Measurements from ENCODE around the gene SYNPO2.
"Not testable (repeated sequence)": the region's sequence is repeated elsewhere in the genome, so short reads cannot be mapped to it uniquely, and the experiment has no call there.

The SYNPO2 gene

DNA sequence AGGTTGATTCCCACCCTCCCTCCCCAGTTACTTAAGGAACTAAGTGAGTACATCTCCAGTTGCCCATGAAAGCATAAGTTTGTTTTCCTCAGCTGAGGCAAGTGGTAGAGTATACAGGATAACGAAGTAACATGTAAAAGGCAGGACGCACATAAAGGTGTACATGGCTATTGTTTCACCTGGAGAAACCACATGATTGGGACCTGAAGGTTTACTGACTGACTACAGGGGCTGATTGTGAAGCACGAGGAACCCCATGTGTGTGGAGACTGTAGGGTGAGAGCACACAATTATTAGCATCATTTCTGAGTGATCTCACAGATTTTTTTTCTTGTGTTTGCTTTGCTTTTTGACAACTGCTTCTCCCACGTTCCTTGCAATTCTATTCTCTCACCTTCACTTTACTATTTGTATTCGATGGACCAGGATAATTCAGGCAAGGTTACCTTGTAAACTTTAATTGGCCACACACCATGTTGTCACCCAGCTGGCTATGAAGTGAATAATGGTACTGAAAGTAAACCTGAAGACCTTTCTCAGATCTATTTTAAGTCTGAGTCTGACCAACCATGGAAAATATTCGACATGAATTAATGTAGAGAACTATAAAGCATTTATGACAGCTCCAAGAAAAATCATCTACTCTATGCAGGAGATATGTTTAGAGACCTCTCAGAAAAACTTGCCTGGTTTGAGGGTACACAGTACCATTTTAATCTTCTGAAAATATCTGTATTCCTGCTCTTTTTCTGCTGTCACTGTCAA, 144.4 kb downstream of the SYNPO2 start:
- no peak for DNase-seq (ENCODE audit: low spot score)

DNA sequence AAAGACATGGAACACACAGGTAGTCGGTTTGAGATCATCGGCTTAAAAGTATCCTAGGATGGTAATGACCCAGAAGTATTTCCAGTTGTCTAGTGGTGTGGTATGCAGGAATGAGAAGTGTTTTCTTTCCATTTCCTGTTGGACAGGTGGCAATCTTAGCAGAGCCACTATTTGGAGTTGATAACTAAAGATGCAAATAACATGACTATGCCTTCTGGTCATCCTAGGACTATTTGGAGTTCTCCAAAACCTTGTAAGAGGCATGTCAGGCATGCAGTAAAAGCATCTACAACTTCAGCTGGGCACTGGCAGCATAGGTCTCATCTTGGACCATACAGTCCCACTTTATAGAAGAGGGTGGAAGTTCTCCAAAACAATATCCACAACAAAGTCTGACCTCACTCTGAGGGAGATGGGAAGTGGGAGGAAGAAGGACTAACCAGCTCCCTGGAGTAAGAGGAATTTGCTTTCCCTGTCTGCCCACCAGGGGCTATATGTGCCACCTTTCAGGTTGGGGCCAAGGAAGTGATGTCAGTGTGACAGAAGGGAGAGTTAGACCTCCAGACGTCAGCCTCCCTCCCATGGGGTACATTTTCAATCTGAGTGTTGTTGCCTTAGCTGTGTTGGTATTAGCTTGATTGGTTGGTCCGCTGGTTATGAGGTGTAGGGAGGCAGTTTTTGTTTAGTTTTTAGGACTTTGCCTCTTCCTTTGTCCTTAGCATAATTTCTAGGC, 145.8 kb downstream of the SYNPO2 start:
- no peak for DNase-seq (ENCODE audit: low spot score)

DNA sequence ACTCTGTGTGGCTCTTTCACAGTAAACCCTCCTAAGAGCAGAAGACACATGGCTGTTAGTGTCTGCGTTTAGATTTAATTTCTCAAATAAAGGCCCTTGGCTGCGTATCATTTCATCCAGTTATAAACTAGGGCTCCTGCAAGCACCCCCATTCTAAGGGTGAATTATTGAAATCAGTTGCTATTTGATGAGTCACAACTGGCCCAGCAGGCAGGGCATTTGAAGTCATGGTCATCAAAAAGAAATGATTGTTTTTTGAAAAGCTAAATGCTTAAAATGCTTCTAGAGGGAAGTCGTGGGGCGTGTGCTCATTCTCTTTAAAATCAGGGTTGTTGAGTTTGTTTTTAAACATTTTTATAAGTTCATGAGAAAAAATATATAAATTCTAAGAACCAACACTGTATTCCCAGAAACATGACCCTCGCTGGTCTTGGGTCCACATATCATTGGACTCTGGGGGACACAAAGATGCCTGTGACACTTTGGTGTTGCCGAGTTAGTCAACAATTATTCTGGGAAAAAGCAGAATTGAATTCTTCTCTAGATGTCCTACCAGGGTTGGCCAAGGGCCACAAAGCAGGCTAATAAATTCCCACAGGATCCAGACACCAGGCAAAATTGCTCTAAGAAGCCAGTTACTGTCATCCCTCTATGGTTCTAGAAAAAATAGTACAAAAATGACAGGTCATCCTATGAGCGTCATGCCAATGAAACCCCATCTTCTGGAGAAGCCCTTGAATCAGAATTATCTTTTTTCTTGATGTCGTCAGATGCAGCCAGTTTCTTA, 147.5 kb downstream of the SYNPO2 start:
- no peak for DNase-seq (ENCODE audit: low spot score)

DNA sequence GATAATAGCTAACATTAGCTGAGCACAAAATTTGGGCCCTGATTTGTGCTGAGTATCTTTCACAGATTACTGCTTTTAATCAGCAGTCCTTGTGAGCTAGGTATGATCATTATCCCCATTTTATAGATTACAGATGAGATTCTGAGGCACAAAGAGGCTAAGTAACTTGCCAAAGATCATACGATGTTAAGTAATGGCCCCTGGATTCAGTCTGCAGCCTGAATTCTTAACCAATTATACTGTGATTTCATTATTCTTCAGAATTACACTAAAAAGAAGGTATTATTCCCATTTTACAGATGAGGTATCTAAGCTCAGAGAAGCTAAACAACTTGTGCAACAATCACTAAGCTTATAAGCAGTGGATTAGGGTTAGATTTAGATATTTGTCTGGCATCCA, 149.1 kb downstream of the SYNPO2 start:
- no peak for DNase-seq (ENCODE audit: low spot score)

DNA sequence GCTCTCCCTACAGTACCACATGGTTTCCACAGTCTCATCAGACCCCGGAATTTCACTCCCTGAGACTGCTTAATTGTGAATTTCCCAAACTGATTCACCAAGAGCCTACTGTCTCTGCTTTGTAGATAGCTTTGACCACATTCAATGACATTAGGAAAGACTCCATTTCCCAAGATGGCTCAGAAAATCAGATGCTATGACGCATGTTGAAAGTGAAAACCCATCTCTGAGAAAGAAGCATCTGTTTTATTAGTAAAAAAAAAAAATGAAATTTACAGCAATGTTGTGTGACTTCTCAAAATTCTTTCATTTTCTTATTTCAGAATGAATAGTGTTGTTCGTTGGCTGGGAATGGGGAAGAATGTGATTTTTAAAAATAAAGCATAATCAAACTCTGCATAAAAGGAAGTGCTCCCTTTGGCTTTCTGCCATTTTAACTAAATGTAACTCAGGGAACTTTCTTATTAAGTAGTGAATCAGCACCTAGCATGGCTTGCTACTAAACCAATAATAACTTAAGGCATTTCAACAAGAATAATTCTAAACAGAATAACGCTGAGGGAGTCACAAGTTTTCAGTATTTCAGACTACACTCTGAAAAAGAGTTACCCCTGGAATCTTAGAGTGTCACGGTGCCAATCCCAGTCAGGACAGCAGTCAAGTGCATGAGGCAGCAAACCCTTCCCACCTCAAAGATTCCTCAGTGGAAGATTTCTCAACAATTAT, 149.6 kb downstream of the SYNPO2 start:
- no peak for DNase-seq (ENCODE audit: low spot score)

DNA sequence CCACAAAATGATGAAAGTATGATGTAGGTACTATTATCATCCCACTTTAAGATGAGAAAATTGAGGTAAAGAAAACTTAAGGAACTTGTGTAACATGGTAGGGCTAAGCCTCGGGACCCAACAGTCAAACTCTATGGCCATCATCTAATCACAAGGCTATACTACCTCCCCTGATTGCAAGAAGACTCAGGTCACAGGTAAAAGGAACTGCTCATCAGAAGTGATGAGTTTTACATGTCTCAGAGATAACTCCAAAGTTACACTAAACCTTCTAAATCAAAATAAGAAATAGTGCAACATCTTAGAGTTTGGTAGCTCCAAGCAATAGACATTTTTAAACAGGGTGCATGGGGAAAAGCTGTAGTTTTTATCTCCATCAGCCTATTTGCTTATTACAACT, 150.5 kb downstream of the SYNPO2 start:
- no peak for DNase-seq (ENCODE audit: low spot score)

DNA sequence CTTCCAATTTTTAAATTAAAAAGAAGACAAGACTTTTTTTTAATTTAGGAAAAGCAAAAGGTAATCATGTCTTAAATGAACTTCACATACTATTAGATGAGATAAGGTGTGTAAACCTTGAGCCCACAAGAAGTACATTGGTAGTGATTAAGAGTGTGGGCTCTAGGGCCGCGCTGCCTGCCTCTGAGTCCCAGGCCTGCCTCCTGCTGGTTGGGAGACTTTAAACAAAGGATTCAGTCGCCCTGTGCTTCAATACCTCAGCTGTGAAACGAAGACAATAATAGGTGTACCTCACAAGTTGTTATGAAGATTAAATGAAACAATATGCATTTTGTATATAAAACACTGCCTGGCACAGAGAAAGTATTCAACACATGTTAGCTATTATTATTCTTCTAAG, 151.1 kb downstream of the SYNPO2 start:
- DNase-seq (ENCODE audit: low spot score) = no peak

DNA sequence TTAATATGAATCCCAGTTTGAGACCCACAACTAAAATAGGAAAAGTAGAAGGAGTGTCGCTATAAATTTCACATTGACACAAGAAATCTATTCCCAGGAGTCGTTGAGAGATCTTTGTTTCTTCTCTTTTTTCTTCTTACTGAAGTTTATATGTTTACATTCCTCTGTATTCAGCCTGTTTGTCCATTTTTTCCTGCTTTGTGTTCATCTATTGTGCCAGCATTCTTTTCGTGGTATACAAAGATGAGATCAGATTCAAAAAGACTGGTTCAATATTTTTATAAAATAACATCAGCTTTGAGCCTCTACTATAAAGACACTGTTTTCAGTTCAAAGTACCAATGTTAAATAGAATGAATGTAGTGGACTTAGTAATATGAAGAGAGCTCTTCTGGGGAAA, 151.6 kb downstream of the SYNPO2 start:
- no peak for DNase-seq (ENCODE audit: low spot score)

DNA sequence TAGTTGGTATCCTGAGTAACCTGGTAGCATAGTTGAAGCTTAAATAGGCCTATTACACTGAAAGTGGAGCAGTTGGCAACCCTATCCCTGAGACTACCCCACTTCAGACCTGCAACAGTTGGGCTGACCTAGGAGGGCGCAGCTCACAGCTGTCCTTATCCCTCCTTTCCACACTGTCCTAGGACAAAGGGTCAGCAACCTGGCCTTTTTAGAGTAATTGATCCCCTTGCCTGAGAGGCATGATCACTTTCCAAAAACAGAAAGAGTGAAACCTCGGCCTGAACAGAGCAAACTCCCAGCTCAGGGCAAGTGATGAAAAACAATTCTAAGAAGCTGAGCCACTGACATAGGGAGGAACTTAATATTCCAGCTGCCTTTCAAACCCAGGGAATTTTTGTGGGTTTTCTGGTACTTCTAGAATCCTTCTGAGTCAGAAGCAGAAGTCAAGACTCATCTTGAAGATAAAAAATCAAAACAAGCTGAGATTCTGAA, 152.1 kb downstream of the SYNPO2 start:
- no peak for DNase-seq (ENCODE audit: low spot score)

- DNase-seq (ENCODE audit: low spot score) = no peak
These were observed 152.7 kb downstream of the SYNPO2 start for GRCh38 chr4:119041396-119041795.

DNA sequence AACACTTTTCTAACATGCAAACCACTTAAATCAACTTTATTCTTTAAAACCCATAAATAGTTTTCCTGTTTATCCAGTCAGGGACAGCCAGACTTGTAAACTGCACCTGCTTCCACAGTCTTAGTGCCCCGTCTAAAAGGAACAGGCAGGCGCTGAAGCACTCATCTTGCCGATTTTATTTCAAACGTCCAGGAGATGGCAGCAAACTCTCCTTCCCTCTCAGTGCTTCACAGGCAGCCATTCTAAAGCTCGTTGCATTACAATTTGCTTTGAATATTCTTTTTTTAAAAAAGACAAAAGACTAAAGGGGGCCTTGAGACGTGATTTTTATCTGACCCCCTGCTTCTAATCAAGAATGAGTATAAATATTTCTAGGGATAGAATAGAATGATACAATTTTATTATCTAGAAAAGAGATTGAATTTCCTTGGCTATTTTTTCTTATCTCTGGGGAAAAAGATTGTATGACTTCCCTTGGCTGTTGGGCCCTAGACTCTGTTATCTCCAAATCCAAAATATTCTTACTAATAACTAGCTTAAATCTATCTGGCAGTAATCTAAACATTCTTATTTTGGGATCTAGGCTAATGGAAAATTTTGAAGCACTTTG, 153.4 kb downstream of the SYNPO2 start:
- peak; percentile 24 for DNase-seq (ENCODE audit: low spot score)

DNA sequence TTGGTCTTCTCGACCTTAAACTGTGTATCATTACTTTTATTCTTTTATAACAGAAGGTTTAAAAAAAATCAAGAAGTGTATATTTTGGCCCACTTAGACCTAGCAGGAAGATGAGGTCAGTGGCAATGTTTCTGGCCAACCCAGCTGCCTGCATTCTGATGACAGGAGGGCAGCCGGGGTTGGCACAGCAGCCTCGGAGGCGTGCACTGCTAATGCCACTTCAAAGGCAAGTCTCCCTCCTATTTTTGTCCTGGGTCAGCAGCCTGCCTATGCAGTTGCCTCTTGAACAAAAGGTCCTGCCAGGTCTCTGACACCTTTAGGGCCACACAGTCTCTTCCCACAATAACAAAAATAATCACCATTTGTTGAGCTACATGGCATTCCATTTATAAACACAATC, 157.6 kb downstream of the SYNPO2 start:
- no peak for DNase-seq (ENCODE audit: low spot score)

- not testable (repeated sequence) for DNase-seq (ENCODE audit: low spot score)
These were observed 158.4 kb downstream of the SYNPO2 start for GRCh38 chr4:119047059-119047458.

GRCh38 chr4:119048446-119048845, 159.8 kb downstream of the SYNPO2 start:
- no peak for DNase-seq (ENCODE audit: low spot score)

DNA sequence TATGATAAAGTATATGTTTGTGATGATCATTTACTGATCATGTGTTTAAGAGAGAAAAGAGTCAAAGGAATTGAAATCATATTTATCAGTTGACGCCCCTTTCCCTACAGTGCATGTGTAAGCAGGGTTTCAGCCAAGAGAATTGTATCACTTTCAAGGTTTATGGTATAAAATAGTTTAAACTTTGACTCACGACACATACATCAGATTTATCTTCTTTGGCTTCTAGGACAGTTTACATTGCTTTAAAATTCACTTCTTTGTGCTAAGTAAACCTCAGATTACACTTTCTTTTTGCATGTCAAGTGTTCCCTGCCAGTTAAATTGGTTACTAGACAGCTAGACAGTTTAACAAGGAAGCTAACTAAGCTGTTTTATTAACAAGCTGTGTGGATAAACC, 160.7 kb downstream of the SYNPO2 start:
- no peak for DNase-seq (ENCODE audit: low spot score)

GRCh38 chr4:119050527-119051090, 162.0 kb downstream of the SYNPO2 start:
- no peak for DNase-seq (ENCODE audit: low spot score)

DNA sequence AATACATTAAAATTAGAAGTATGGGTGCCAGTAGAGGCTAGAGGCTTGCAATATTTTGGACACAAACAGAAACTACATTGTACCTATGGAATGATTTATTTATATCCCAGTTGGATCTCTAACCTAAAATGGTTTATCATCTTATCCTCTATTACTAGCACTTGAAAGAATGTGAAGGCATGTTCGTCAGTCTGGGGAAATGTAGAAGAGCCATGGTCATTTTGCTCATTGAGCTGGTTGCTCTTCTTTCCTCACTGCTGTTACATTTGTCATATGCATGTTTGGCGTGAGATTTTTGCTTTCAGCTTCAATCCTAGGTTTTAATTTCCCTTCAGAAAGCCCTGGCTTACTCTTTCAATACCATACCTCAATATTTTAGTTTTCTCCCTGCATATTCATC, 164.6 kb downstream of the SYNPO2 start:
- no peak for DNase-seq (ENCODE audit: low spot score)

DNA sequence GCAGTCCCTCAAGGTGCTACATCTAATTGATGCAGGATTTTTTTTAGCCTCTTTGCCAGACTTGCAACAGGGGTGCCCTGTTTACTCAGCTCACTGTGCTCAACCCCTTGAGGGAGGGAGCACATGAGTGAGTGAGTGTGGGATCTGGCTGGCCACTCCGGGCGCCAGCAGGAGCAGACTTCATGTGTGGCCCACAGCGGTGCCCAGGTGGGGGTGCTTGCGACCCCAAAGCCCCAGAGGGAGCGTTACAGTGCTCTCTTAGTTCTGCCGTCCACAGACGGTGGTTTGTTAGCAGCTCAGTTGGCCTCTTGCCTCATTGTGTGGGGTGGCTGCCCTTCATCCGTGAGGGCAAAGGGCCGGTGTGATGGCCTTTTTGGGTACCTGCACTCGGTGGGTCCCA, 165.3 kb downstream of the SYNPO2 start:
- no peak for DNase-seq (ENCODE audit: low spot score)

- no peak for DNase-seq (ENCODE audit: low spot score)
These were observed 168.8 kb downstream of the SYNPO2 start for GRCh38 chr4:119057417-119057816.

- DNase-seq (ENCODE audit: low spot score) = no peak
These were observed 170.6 kb downstream of the SYNPO2 start for GRCh38 chr4:119059221-119059620.

GRCh38 chr4:119067125-119067524, 178.5 kb downstream of the SYNPO2 start:
- not testable (repeated sequence) for DNase-seq (ENCODE audit: low spot score)
